Trophoblast cell (in vitro differentiated cells and primary cell): ENCODE measurements around the gene MTMR3.
A peak's percentile ranks its signal among the peaks of the same experiment; 100 is the strongest.

Experiments
- DNase-seq, 2 donors: peaks; one replicate each; pipeline ENCODE4 v3.0.0-alpha.2; 2016
- H2AFZ ChIP-seq: 2 replicates; pipeline ENCODE4 v1.6.1; 2013; ENCODE audit warnings: low read length, moderate library complexity, mild to moderate bottlenecking; ENCODE audit not compliant: insufficient read depth, poor library complexity
- H2AK5ac ChIP-seq: 2 replicates; pipeline ENCODE4 v1.6.1; 2013; ENCODE audit warnings: mild to moderate bottlenecking, low read length
- H2BK120ac ChIP-seq: 2 replicates; pipeline ENCODE4 v1.6.1; 2013; ENCODE audit warnings: low read length, mild to moderate bottlenecking, moderate library complexity; ENCODE audit not compliant: insufficient read depth, poor library complexity
- H2BK12ac ChIP-seq: 2 replicates; pipeline ENCODE4 v1.6.1; 2013; ENCODE audit warnings: mild to moderate bottlenecking, low read length, moderate library complexity
- H2BK5ac ChIP-seq: 2 replicates; pipeline ENCODE4 v1.6.1; 2013; ENCODE audit warnings: low read length, low read depth, moderate library complexity, mild to moderate bottlenecking; ENCODE audit not compliant: poor library complexity
- H3K14ac ChIP-seq: 2 replicates; pipeline ENCODE4 v1.6.1; 2013; ENCODE audit warnings: mild to moderate bottlenecking, low read length
- H3K18ac ChIP-seq: 2 replicates; pipeline ENCODE4 v1.6.1; 2013; ENCODE audit warnings: mild to moderate bottlenecking, low read length
- H3K23ac ChIP-seq: 2 replicates; pipeline ENCODE4 v1.6.1; 2013; ENCODE audit warnings: low read length
- H3K27ac ChIP-seq: 2 replicates; pipeline ENCODE4 v1.5.1; 2013; ENCODE audit warnings: low read depth, mild to moderate bottlenecking, inconsistent platforms, low read length, moderate library complexity
- H3K27me3 ChIP-seq: 2 replicates; pipeline ENCODE4 v1.6.1; 2013; ENCODE audit warnings: inconsistent platforms, mild to moderate bottlenecking, low read length, moderate library complexity; ENCODE audit not compliant: insufficient read depth
- H3K36me3 ChIP-seq, 2 experiments: 1 replicate in 1 of 2; 2 replicates in 1 of 2; pipeline ENCODE4 v1.6.1; 2013; ENCODE audit warnings: low read length in 2 of 2, mild to moderate bottlenecking in 2 of 2, moderate library complexity in 1 of 2; ENCODE audit not compliant: insufficient read depth in 2 of 2, control insufficient read depth in 1 of 2
- H3K4ac ChIP-seq: 2 replicates; pipeline ENCODE4 v1.6.1; 2013; ENCODE audit warnings: low read depth, mild to moderate bottlenecking, low read length, moderate library complexity
- H3K4me1 ChIP-seq, 2 experiments: 1 replicate in 1 of 2; 2 replicates in 1 of 2; pipeline ENCODE4 v1.6.1; 2013; ENCODE audit warnings: low read length in 2 of 2, mild to moderate bottlenecking in 2 of 2, moderate library complexity in 1 of 2; ENCODE audit not compliant: insufficient read depth in 2 of 2, control insufficient read depth in 1 of 2
- H3K4me2 ChIP-seq: 2 replicates; pipeline ENCODE4 v1.6.1; 2013; ENCODE audit warnings: inconsistent platforms, mild to moderate bottlenecking, low read length, moderate library complexity
- H3K4me3 ChIP-seq: 2 replicates; pipeline ENCODE4 v1.5.1; 2013; ENCODE audit warnings: mild to moderate bottlenecking, low read depth, low read length, inconsistent platforms
- H3K79me1 ChIP-seq: one replicate; pipeline ENCODE4 v1.6.1; 2013; ENCODE audit warnings: low read length
- H3K79me2 ChIP-seq: 2 replicates; pipeline ENCODE4 v1.6.1; 2013; ENCODE audit warnings: low read length, mild to moderate bottlenecking; ENCODE audit not compliant: control insufficient read depth, insufficient read depth, poor library complexity
- H3K9ac ChIP-seq: 2 replicates; pipeline ENCODE4 v1.6.1; 2013; ENCODE audit warnings: mild to moderate bottlenecking, low read length
- H3K9me3 ChIP-seq: 2 replicates; pipeline ENCODE4 v1.6.1; 2013; ENCODE audit warnings: low read depth, mild to moderate bottlenecking, control low read depth, inconsistent platforms, low read length; ENCODE audit not compliant: insufficient read depth
- H4K12ac ChIP-seq: 2 replicates; pipeline ENCODE4 v1.6.1; 2013; ENCODE audit warnings: low read depth, mild to moderate bottlenecking, low read length, moderate library complexity
- H4K8ac ChIP-seq: 2 replicates; pipeline ENCODE4 v1.6.1; 2013; ENCODE audit warnings: low read depth, mild to moderate bottlenecking, low read length, moderate library complexity
- H4K91ac ChIP-seq: one replicate; pipeline ENCODE4 v1.6.1; 2013; ENCODE audit warnings: low read depth, mild to moderate bottlenecking, low read length, moderate library complexity
- WGBS: extraction: QIAGEN DNeasy Blood & Tissue Kit; methylation state at CpG from one replicate; pipeline ENCODE4 v1.1.7; 2013; ENCODE audit warnings: missing lambda C conversion rate; ENCODE audit not compliant: insufficient read length, insufficient coverage; ENCODE audit errors: extremely low coverage; 5-methylcytosine and 5-hydroxymethylcytosine counted together

MTMR3 gene

DNA sequence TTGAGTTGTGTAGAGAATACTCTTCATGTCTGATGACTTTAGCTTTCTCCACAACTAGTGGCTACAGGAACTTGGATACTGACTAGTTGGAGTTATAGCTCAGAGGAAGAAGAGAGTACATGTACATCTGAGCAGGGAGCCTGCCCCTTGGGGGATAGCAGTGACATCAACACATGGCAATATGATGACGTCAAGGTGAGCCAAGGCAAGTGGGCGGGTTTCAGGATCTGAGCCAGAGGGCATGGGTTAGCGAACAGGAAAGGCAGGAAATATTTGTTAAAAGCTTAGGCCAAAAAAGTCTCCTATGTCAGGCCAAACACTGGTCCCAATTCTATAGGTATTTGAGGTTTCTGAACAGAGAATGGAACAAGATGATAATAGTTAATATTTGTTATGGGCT lies 155.2 kb downstream of the MTMR3 start:
- no peak overlapping the region for H4K12ac ChIP-seq
- peaks cover 22 to 31% of the 10 kb centered on the region in 2 experiments for H3K4me1 ChIP-seq
- no peak overlapping the region for H2BK5ac ChIP-seq
- H3K18ac ChIP-seq, result no peak overlapping the region
- peaks cover 8% of the 10 kb centered on the region for H3K79me1 ChIP-seq
- no peak overlapping the region for H3K23ac ChIP-seq
- H3K4ac ChIP-seq, result no peak overlapping the region
- H3K4me3 ChIP-seq, result no peak overlapping the region
- no CpG with 5 or more reads among the region's 3 CpGs for WGBS
- H3K79me2 ChIP-seq, result peaks cover 4% of the 10 kb centered on the region
- DNase-seq, result peak; percentile 66 to 79
- no peaks in the 10 kb centered on the region for H3K27me3 ChIP-seq
- H4K8ac ChIP-seq, result no peak overlapping the region
- no peaks in the 10 kb centered on the region for H3K9me3 ChIP-seq
- H4K91ac ChIP-seq, result no peak overlapping the region
- H3K9ac ChIP-seq, result no peak overlapping the region
- no peaks in the 10 kb centered on the region for H3K36me3 ChIP-seq
- H2AFZ ChIP-seq, result no peak overlapping the region
- no peak overlapping the region for H2BK120ac ChIP-seq
- no peak overlapping the region for H3K14ac ChIP-seq
- no peak overlapping the region for H2AK5ac ChIP-seq
- no peak overlapping the region for H3K4me2 ChIP-seq
- no peak overlapping the region for H2BK12ac ChIP-seq
- no peak overlapping the region for H3K27ac ChIP-seq

DNA sequence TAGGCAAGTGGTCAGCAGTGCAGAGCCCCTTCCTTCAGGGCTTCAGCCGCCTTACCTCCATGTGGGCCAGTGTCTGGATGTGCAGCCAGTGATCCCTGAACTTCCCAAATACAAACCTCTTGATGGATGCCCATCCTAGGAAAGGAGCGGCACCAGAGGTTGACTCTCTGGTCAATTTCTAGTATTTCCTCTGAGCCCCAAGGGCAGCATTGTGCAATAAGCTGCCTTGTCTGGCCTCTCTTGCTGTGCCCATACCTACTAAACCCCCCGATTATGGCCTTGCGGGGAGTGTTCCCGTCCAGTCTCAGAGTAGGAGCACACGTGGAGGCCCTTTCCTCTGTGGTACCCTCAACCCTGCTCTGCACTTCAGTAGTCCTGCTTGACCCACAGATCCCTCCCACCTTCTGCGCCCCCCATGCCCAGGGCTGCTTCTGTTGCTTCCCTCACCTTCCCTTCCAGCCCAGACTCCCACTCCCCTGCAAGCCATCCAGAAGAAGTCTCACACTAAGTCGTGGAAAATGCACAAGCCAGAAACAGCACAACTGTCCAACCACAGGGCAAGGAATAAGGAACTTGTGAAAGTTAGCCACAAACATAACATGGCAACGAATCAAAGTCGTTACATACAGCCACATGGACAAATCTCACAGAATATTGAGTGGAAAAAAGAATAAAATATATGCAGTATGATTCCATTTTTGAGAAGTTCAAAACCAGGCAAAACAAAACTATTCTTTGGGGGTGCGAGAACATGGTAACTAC lies 157.7 kb downstream of the MTMR3 start:
- no peak overlapping the region for H4K12ac ChIP-seq
- H3K9me3 ChIP-seq, result no peaks in the 10 kb centered on the region
- peaks cover 4% of the 10 kb centered on the region for H3K79me2 ChIP-seq
- H2BK5ac ChIP-seq, result no peak overlapping the region
- no peak overlapping the region for H4K91ac ChIP-seq
- peak overlapping the region; percentile 19 for H3K4me3 ChIP-seq
- H3K4ac ChIP-seq, result no peak overlapping the region
- no peak overlapping the region for H2BK120ac ChIP-seq
- no peak overlapping the region for H2AK5ac ChIP-seq
- peaks cover 21 to 23% of the 10 kb centered on the region in 2 experiments for H3K4me1 ChIP-seq
- H2BK12ac ChIP-seq, result no peak overlapping the region
- H3K27ac ChIP-seq, result no peak overlapping the region
- no peak overlapping the region for H4K8ac ChIP-seq
- DNase-seq, result no peak
- no CpG with 5 or more reads among the region's 11 CpGs for WGBS
- peaks cover 8% of the 10 kb centered on the region for H3K79me1 ChIP-seq
- no peak overlapping the region for H3K23ac ChIP-seq
- H2AFZ ChIP-seq, result no peak overlapping the region
- no peak overlapping the region for H3K4me2 ChIP-seq
- no peaks in the 10 kb centered on the region for H3K36me3 ChIP-seq
- H3K14ac ChIP-seq, result no peak overlapping the region
- H3K18ac ChIP-seq, result peak overlapping the region; percentile 52
- no peak overlapping the region for H3K9ac ChIP-seq
- H3K27me3 ChIP-seq, result no peaks in the 10 kb centered on the region

DNA sequence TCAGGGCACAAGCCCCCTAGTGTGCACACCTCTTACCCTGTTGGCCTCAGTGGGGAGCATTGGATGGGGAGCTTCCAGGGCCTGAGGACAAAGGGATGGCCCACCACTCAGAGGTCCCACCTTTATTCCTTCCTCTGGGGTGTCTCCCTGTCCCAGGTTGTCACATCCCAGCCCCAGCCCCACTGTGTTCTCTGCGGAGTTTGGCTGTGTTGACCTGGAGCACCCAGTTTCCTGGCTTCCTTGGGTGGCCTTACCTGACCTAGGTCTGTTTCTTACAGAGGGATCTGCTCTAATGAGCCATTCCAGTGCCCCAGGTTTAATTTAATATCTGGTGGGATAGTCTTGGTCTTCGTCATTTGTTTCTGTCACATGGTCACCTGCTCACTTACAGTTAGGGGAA lies 158.5 kb downstream of the MTMR3 start:
- Histone ChIP-seq H3K4me1 (peaks cover 14 to 15% of the 10 kb centered on the region in 2 experiments), H3K9me3 (no peaks in the 10 kb centered on the region), H2AFZ (no peak overlapping the region), H4K12ac (no peak overlapping the region), H3K9ac (no peak overlapping the region), H4K8ac (no peak overlapping the region), H3K4ac (no peak overlapping the region), H3K79me2 (peaks cover 2% of the 10 kb centered on the region), H3K18ac (no peak overlapping the region), H3K14ac (no peak overlapping the region), H3K4me3 (no peak overlapping the region), H2BK12ac (no peak overlapping the region), H2AK5ac (no peak overlapping the region), H3K27me3 (no peaks in the 10 kb centered on the region), H3K4me2 (no peak overlapping the region), H3K23ac (no peak overlapping the region), H3K27ac (no peak overlapping the region), H2BK5ac (no peak overlapping the region), H4K91ac (no peak overlapping the region), H3K36me3 (no peaks in the 10 kb centered on the region), H2BK120ac (no peak overlapping the region), H3K79me1 (peaks cover 5% of the 10 kb centered on the region)
- no peak for DNase-seq
- no CpG with 5 or more reads among the region's 2 CpGs for WGBS

DNA sequence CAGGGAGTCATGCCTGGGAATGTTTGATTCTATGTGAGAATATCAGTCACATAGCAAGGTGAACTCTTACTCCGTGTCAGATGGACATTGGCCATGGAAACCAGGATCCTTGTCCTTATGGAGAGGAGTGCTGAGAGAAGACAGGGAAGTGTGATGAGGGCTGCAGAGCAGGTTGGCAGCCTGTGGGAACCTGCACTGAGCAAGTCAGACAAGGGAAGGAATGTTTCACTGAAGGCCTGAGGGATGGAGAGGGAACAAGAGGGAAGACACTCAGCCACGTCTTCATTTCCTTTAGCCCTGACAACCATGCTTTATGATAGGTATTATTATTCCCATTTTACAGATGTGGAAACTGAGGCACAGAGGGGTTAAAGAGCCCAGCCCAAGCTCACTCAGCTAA lies 158.9 kb downstream of the MTMR3 start:
- H3K4me1 ChIP-seq, result peaks cover 11 to 12% of the 10 kb centered on the region in 2 experiments
- H4K12ac ChIP-seq, result no peak overlapping the region
- no peak overlapping the region for H3K14ac ChIP-seq
- no peaks in the 10 kb centered on the region for H3K27me3 ChIP-seq
- H2BK12ac ChIP-seq, result no peak overlapping the region
- H2AK5ac ChIP-seq, result no peak overlapping the region
- H4K8ac ChIP-seq, result no peak overlapping the region
- H2AFZ ChIP-seq, result no peak overlapping the region
- H3K79me1 ChIP-seq, result peaks cover 5% of the 10 kb centered on the region
- no peak overlapping the region for H2BK120ac ChIP-seq
- H3K9ac ChIP-seq, result no peak overlapping the region
- no peaks in the 10 kb centered on the region for H3K9me3 ChIP-seq
- no peak overlapping the region for H3K4ac ChIP-seq
- H3K27ac ChIP-seq, result no peak overlapping the region
- no peak overlapping the region for H3K18ac ChIP-seq
- H4K91ac ChIP-seq, result no peak overlapping the region
- H3K4me2 ChIP-seq, result no peak overlapping the region
- DNase-seq, result no peak
- peaks cover 2% of the 10 kb centered on the region for H3K79me2 ChIP-seq
- no CpG with 5 or more reads among the region's 2 CpGs for WGBS
- no peak overlapping the region for H2BK5ac ChIP-seq
- H3K4me3 ChIP-seq, result no peak overlapping the region
- no peak overlapping the region for H3K23ac ChIP-seq
- H3K36me3 ChIP-seq, result no peaks in the 10 kb centered on the region
